ENCODE results near the gene INS. TPM values are rescaled to one million over a fixed set of nuclear protein-coding genes. Genes with fewer than 3 reads are reported as not detected.

INS gene
- total RNA-seq, 2 experiments from 2014 or later, result not detected

DNA sequence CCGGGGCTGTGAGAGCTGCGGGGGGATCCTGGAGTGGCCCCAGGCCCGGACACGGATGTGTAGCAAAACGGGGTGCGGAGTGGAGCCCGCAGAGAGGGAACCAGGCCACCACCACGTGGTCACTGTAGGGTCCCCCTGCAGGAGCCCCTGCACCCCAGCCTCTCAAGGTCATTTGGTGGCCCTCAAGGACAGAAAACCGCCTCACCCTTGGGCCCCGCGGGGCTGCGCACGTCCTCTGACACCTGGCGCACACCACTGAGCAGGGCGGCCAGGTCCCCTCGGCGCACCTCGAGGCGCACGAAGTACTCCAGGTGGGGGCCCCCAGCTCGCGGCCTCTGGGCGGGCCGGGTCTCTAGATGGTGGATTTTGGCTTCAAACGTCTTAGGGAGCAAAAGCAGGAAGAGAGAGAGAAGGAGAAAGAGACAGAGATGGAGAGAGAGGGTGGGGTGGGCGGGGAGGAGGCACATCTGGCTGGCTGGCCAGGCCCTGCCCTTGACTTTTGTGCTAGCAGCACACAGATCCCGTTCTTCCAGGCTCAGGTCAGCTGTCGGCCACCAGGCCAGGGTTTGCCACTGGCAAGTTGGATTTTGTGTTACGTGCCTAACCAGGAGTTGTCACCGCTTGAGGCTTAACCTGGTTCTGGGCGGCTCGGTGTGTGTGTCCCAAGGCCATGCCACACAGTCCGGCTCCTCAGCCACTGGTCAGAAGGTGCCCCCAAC lies 7.4 kb upstream of the INS start:
- Mint-ChIP-seq H3K4me3 (no peak overlapping the region), H3K27me3 (peaks cover 3% of the 10 kb centered on the region), H3K27ac (no peak overlapping the region), H3K9me3 (ENCODE audit: low read depth) (no peaks in the 10 kb centered on the region), H3K36me3 (ENCODE audit: low read depth) (no peaks in the 10 kb centered on the region), H3K4me1 (no peaks in the 10 kb centered on the region)
- CTCF ChIA-PET, result interaction anchor here (1.3 kb wide), 1 partner anchor 252 kb away, joined by 9 read pairs; no protein-coding TSS in a partner anchor
- POLR2A ChIA-PET, result no interaction called here
- intact Hi-C loops (cut with DNase I, micrococcal nuclease), result no loop called here
- no peak for DNase-seq
- no peak for ATAC-seq

DNA sequence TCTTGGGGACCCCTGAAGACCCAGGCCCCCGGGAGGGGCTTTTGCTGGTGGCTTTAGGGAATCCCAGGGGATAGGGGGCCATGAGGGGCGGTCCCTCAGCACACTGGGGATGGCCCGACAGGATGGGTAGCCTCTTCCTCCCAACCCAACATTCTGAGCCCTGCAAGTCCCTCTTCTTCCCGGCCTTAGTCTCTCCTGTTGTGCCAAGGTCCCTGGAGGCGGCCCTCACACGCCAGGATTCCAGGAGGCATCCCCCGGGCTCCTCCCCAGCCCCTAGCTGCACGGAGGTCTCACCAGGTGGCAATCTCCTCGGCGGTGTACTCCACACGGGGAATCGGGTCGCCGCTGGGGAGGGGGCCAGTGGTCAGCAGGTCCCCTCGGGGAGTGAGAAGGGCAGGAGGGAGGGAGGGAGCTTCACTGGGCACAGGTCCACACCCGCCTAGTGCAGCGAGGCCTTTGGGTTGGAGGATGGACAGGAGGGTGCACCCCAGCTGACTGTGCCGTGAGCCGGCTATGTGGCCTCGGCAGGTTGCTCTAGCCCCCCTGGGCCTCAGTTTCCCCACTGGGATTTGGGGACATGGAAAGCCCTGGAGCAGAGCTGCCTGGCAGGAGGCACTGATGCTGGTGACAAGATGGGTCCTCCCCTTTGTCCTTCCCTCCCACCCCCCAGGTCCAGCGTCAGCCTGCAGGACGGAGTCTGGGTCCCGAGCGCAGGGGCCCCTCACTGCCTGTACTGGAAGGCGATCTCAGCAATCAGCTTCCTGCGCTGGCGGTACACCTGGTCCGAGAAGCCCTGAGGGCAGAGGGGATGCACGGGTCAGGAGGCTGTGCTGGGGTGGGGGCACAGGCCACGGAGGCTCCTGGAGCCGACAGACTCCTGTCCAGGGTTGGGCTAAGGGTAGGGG lies 6.4 kb upstream of the INS start:
- ChIA-PET CTCF (interaction anchor here (0.6 kb wide), 4 partner anchors 16 to 285 kb away, joined by 3 to 4 read pairs (median 3); no protein-coding TSS in a partner anchor), POLR2A (no interaction called here)
- ATAC-seq, result no peak

DNA sequence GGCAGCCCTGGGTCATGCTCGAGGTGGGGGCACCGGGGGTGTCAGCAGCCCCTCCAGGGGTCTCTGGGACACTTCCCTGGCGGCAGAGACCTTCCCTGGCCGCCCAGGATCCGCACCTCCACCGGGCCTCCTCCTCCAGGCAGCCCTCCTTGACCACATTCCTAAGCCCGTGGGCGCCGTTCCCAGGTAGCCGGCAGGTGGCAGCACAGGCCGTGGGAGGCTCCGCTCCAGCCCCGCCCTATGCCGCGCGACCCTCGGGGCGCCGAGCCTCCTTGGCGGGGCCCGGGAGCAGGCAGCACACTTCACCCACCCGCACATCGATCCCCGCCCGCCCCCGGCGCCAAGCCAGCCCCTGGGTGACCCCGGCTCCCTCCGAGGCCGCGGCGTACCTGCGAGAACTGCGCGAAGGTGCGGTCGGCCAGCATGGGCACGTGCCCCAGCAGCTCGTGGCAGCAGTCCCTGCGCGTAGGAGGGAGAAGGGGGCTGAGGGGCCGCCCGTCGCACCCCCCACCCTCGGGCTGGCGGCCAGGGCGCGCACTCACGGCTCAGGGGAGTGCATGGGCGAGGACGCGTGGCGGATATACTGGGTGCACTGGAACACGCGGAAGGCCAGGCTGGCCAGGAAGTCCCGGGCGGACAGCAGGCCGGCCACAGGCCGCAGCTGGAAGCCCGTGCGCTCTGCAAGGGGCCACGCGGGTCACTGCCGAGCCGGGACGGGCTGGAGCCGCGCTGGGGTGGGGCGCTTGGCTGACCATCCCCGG lies 5.3 kb upstream of the INS start:
- CTCF ChIA-PET, result interaction anchor here (0.6 to 1.0 kb wide), 3 partner anchors 13 to 333 kb away, joined by 3 read pairs; no protein-coding TSS in a partner anchor
- intact Hi-C loops (cut with DNase I, micrococcal nuclease), result loop anchor here (1.0 kb wide), 1 partner anchor 254 kb away; no protein-coding TSS in a partner anchor
- Mint-ChIP-seq H3K27me3 (peaks cover 3% of the 10 kb centered on the region), H3K36me3 (ENCODE audit: low read depth) (no peaks in the 10 kb centered on the region), H3K4me3 (no peak overlapping the region), H3K9me3 (ENCODE audit: low read depth) (no peaks in the 10 kb centered on the region), H3K4me1 (no peaks in the 10 kb centered on the region), H3K27ac (no peak overlapping the region)
- ATAC-seq (peak; percentile 73), DNase-seq (peak; percentile 67)
- POLR2A ChIA-PET, result no interaction called here

More for the DNA sequence above, 6.4 kb upstream of the INS start:
- intact Hi-C loops (cut with DNase I, micrococcal nuclease), result no loop called here
- Mint-ChIP-seq H3K27me3 (peaks cover 3% of the 10 kb centered on the region), H3K4me3 (no peak overlapping the region), H3K27ac (no peak overlapping the region), H3K36me3 (ENCODE audit: low read depth) (no peaks in the 10 kb centered on the region), H3K4me1 (no peaks in the 10 kb centered on the region), H3K9me3 (ENCODE audit: low read depth) (no peaks in the 10 kb centered on the region)
- no peak for DNase-seq

DNA sequence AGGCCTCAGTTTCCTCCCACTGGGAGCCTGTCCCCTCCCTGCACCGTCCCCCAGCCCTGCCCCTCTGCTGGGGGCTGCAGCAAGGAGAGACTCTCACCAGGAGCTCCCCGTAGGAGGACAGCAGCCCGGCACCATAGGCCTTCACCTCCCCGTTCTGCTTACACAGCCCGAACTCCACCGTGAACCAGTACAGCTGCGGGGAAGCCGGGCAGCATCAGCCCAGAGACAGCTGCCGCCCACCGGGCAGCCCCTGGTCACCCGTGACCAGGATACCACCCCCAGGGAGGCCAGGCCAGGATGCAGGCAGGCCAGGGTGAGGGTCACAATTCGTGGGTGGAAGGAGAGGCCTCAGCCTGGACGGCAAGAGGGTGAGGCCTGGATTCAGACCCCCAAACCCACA lies 4.6 kb upstream of the INS start:
- H3K4me3 Mint-ChIP-seq, result no peak overlapping the region
- H3K27ac Mint-ChIP-seq, result no peak overlapping the region
- DNase-seq (no peak), ATAC-seq (no peak)
- H3K36me3 Mint-ChIP-seq (ENCODE audit: low read depth), result no peaks in the 10 kb centered on the region
- ChIA-PET POLR2A (no interaction called here), CTCF (interaction anchor here (0.6 to 1.1 kb wide), 3 partner anchors 12 to 332 kb away, joined by 3 to 6 read pairs (median 3); no protein-coding TSS in a partner anchor)
- H3K27me3 Mint-ChIP-seq, result peaks cover 3% of the 10 kb centered on the region
- intact Hi-C loops (cut with DNase I, micrococcal nuclease), result no loop called here
- H3K4me1 Mint-ChIP-seq, result no peaks in the 10 kb centered on the region
- H3K9me3 Mint-ChIP-seq (ENCODE audit: low read depth), result no peaks in the 10 kb centered on the region

DNA sequence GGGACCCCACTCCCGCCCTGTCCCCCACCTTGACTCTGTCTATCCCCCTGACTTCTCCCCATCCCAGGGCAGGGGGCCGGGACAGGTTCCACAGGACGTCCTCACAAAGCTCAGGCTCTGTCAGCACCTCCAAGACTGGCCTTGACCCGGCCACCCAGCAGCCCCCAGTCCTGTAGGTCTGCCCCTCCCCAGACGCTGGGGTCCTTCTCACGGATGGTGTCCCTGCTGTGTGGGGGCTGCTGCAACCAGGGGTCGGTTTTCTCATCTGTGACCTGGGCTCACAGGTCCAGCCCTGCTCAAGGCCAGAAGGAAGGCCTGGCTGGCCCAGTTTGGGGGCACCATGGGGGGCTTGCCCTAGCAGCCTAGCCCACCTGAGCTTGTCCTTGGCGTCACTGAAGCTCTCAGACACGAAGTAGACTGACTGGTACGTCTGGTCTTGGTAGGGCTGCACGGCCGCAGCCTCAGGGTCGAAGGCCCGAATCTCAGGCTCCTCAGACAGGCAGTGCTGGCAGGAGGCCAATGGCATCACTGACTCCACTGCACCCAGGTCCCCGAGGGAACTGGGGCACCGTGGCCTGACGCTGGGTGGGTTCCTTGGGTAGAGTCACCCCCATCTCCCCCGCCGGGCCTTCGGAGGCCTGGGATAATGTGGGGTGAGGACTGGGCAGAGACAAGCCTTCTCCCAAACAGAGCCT lies 4.0 kb upstream of the INS start:
- intact Hi-C loops (cut with DNase I, micrococcal nuclease), result no loop called here
- ChIA-PET CTCF (interaction anchor here (0.6 to 1.1 kb wide), 3 partner anchors 12 to 331 kb away, joined by 3 to 6 read pairs (median 3); no protein-coding TSS in a partner anchor), POLR2A (no interaction called here)
- ATAC-seq (no peak), DNase-seq (no peak)
- Mint-ChIP-seq H3K9me3 (ENCODE audit: low read depth) (no peaks in the 10 kb centered on the region), H3K27me3 (peaks cover 3% of the 10 kb centered on the region), H3K4me1 (no peaks in the 10 kb centered on the region), H3K4me3 (no peak overlapping the region), H3K27ac (no peak overlapping the region), H3K36me3 (ENCODE audit: low read depth) (no peaks in the 10 kb centered on the region)

DNA sequence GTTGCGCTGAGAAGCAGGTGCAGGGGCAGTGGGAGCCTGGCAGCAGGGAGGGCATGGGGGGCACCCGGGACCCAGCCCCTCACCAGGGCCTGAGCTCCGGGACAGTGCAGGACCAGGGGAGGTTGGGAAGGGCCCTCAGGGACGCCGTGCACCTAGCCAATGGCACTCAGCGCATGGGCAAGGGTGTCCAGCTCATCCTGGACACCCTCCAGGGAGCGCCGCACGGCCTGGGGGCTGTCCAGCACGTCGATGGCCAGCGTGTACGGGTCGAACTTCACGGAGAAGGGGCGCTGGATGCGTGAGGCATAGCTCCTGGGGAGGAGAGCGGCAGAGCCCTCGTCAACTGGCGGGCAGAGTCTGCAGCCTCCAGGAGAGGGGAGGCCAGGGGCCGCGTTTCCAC lies 3.1 kb upstream of the INS start:
- ATAC-seq (no peak), DNase-seq (no peak)
- POLR2A ChIA-PET, result no interaction called here

DNA sequence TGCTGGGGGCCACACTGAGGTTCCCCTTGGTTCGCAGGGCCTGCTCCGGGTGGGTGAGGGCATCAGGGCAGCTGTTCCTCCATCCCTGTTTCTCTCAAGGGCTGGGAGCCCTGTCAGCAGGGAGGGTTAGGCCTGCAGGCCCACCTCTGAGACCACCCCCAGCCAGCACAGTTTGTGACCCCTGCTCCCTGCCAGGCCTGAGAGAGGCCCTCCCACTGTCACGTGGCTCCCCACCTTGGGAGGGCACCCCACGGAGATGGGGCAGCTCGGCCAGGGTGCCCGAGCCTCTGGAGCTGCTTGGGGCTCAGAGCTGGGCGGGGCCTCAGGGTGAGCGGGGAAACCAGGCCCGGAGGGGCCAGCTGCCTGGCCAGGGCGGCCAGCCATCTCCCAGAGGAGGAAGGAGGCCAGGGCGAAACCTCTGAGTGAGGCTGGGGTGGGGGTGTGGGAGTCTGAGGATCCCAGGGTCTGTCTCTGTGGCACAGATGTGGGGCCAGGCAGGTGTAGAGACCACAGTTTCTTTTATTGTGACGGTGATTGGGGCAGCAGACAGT lies 2.5 kb upstream of the INS start:
- POLR2A ChIA-PET, result no interaction called here
- no peaks in the 10 kb centered on the region for H3K36me3 Mint-ChIP-seq (ENCODE audit: low read depth)
- no peak overlapping the region for H3K27ac Mint-ChIP-seq
- peaks cover 3% of the 10 kb centered on the region for H3K27me3 Mint-ChIP-seq
- ATAC-seq, result no peak
- no peak for DNase-seq
- intact Hi-C loops (cut with DNase I, micrococcal nuclease), result no loop called here
- CTCF ChIA-PET, result interaction anchor here (1.2 to 1.4 kb wide), 2 partner anchors 12 to 141 kb away, joined by 4 to 6 read pairs; no protein-coding TSS in a partner anchor
- no peaks in the 10 kb centered on the region for H3K4me1 Mint-ChIP-seq
- no peaks in the 10 kb centered on the region for H3K9me3 Mint-ChIP-seq (ENCODE audit: low read depth)
- H3K4me3 Mint-ChIP-seq, result no peak overlapping the region

More for the DNA sequence above, 3.1 kb upstream of the INS start:
- H3K27ac Mint-ChIP-seq, result no peak overlapping the region
- peaks cover 3% of the 10 kb centered on the region for H3K27me3 Mint-ChIP-seq
- CTCF ChIA-PET, result interaction anchor here (0.5 to 1.2 kb wide), 2 partner anchors 13 to 141 kb away, joined by 4 read pairs; no protein-coding TSS in a partner anchor
- H3K36me3 Mint-ChIP-seq (ENCODE audit: low read depth), result no peaks in the 10 kb centered on the region
- intact Hi-C loops (cut with DNase I, micrococcal nuclease), result no loop called here
- no peaks in the 10 kb centered on the region for H3K4me1 Mint-ChIP-seq
- H3K4me3 Mint-ChIP-seq, result no peak overlapping the region
- no peaks in the 10 kb centered on the region for H3K9me3 Mint-ChIP-seq (ENCODE audit: low read depth)

DNA sequence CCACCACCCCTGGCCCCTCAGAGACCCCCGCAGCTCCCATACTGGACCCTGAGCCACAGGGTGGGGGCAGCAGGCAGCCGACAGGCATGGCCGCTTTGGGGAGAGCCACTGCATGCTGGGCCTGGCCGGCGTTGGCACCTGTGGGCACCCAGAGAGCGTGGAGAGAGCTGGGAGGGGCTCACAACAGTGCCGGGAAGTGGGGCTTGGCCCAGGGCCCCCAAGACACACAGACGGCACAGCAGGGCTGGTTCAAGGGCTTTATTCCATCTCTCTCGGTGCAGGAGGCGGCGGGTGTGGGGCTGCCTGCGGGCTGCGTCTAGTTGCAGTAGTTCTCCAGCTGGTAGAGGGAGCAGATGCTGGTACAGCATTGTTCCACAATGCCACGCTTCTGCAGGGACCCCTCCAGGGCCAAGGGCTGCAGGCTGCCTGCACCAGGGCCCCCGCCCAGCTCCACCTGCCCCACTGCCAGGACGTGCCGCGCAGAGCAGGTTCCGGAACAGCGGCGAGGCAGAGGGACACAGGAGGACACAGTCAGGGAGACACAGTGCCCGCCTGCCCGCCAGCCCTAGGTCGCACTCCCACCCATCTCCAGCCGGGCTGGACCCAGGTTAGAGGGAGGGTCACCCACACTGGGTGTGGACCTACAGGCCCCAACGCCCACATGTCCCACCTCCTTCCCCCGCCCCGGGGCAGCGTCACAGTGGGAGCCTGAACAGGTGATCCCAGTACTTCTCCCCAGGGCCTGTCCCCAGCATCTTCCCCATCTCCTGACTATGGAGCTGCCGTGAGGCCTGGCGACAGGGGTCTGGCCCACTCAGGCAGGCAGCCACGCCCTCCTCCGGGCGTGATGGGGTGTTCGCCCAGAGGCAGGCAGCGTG lies 1.2 kb downstream of the INS start:
- H3K27me3 Mint-ChIP-seq, result no peaks in the 10 kb centered on the region
- ChIA-PET CTCF (interaction anchor here (0.6 to 1.1 kb wide), 2 partner anchors 10 to 55 kb away, joined by 3 to 7 read pairs; no protein-coding TSS in a partner anchor), POLR2A (no interaction called here)
- H3K4me3 Mint-ChIP-seq, result no peak overlapping the region
- H3K9me3 Mint-ChIP-seq (ENCODE audit: low read depth), result no peaks in the 10 kb centered on the region
- DNase-seq (no peak), ATAC-seq (no peak)
- no peaks in the 10 kb centered on the region for H3K36me3 Mint-ChIP-seq (ENCODE audit: low read depth)
- intact Hi-C loops (cut with DNase I, micrococcal nuclease), result no loop called here
- no peaks in the 10 kb centered on the region for H3K4me1 Mint-ChIP-seq
- H3K27ac Mint-ChIP-seq, result no peak overlapping the region

DNA sequence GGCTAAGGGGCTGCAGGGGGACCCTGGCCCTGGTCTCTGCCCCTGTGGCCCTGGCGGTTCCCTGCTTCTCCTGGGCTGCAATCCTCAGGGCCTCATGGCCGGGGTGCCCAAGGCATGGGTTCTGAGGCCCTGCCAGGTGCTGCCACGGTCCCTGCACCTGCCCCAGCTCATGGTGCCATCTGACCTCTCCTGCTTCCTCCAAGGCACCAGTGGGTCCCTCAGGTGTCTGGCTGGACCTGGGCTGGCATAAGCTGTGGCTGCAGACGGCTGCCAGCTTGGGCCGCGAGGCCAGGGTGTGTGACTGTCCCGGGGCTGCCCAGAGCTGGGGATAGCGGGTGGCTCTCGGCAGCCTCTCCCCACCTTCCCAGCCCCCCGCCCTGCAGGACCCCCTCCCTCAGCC lies 2.0 kb downstream of the INS start:
- ATAC-seq (no peak), DNase-seq (no peak)
- CTCF ChIA-PET, result interaction anchor here (0.8 to 1.1 kb wide), 3 partner anchors 9 to 506 kb away, joined by 3 to 7 read pairs (median 4); no protein-coding TSS in a partner anchor
- H3K4me3 Mint-ChIP-seq, result no peak overlapping the region
- no peaks in the 10 kb centered on the region for H3K27me3 Mint-ChIP-seq
- intact Hi-C loops (cut with DNase I, micrococcal nuclease), result no loop called here
- no peaks in the 10 kb centered on the region for H3K36me3 Mint-ChIP-seq (ENCODE audit: low read depth)
- no peaks in the 10 kb centered on the region for H3K9me3 Mint-ChIP-seq (ENCODE audit: low read depth)
- H3K27ac Mint-ChIP-seq, result no peak overlapping the region
- no peaks in the 10 kb centered on the region for H3K4me1 Mint-ChIP-seq
- POLR2A ChIA-PET, result no interaction called here

DNA sequence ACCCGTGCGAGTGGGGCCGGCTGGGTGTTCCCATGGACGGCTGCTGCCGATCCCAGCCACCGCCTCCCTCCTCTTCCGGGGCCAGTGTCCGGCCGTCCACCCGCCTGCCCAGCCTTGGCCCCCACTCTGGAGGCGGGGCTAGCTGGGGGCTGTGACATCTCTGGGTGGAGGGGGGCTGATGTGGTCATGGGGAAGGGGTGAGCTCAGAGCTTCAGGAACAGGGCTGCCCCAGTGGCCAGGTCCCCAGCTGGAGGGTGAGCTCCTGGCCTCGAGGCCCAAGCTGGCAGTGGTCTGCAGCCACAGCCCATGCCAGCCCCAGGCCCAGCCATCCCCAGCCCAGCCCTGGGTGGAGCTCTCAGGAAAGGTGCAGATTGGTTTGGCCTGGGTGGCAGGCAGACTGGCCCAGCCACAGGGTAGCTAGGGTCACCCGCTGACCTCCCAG lies 2.7 kb downstream of the INS start:
- H3K27ac Mint-ChIP-seq, result no peak overlapping the region
- ChIA-PET POLR2A (no interaction called here), CTCF (interaction anchor here (0.8 to 1.1 kb wide), 2 partner anchors 124 to 506 kb away, joined by 3 to 4 read pairs; no protein-coding TSS in a partner anchor)
- no peaks in the 10 kb centered on the region for H3K36me3 Mint-ChIP-seq (ENCODE audit: low read depth)
- no peaks in the 10 kb centered on the region for H3K9me3 Mint-ChIP-seq (ENCODE audit: low read depth)
- H3K4me3 Mint-ChIP-seq, result no peak overlapping the region
- intact Hi-C loops (cut with DNase I, micrococcal nuclease), result no loop called here
- H3K27me3 Mint-ChIP-seq, result no peaks in the 10 kb centered on the region
- DNase-seq (no peak), ATAC-seq (no peak)
- H3K4me1 Mint-ChIP-seq, result no peaks in the 10 kb centered on the region

Data from activated CD4-positive, alpha-beta T cell treated with anti-CD3 and anti-CD28 coated beads for 36 hours (primary cell).